GM12878 (cell line): ENCODE data around the gene GRIFIN. TPM values are rescaled to one million over a fixed set of nuclear protein-coding genes. Genes with fewer than 3 reads are reported as not detected.

Source experiments
- BACH1 ChIP-seq: fragments of 450-650 bp; IDR thresholded peaks from 2 replicates; pipeline ENCODE4 v1.6.1; 2017; ENCODE audit warnings: mild to moderate bottlenecking, borderline replicate concordance
- CUX1 ChIP-seq: IDR thresholded peaks from 2 replicates; pipeline ENCODE4 v1.6.1; 2012; ENCODE audit warnings: improper control_type of control experiment, low read depth, low read length; ENCODE audit not compliant: insufficient replicate concordance
- EGR1 ChIP-seq, 2 experiments: IDR thresholded peaks; 1 replicate in 1 of 2; 2 replicates in 1 of 2; pipeline ENCODE4 v1.6.1; 2011 to 2012; ENCODE audit warnings: low read depth in 2 of 2, low read length in 2 of 2, borderline replicate concordance in 1 of 2, mild to moderate bottlenecking in 1 of 2, moderate library complexity in 1 of 2
- IRF4 ChIP-seq: IDR thresholded peaks from 2 replicates; pipeline ENCODE4 v1.6.1; 2011; ENCODE audit warnings: low read depth, low read length
- POLR2AphosphoS5 ChIP-seq: IDR thresholded peaks from 2 replicates; pipeline ENCODE4 v1.6.1; 2011; ENCODE audit warnings: mild to moderate bottlenecking, low read length, inconsistent platforms
- SMAD5 ChIP-seq: IDR thresholded peaks from 2 replicates; pipeline ENCODE4 v1.6.1; 2016; ENCODE audit warnings: antibody characterized with exemption, low read depth
- STAT1 ChIP-seq: fragments of 450-650 bp; conservative IDR thresholded peaks from 2 replicates; pipeline ENCODE4 v1.6.1; 2014; ENCODE audit warnings: antibody characterized with exemption, mild to moderate bottlenecking
- SUZ12 ChIP-seq: fragments of 200-600 bp; sonication (generic); IDR thresholded peaks from one replicate; pipeline ENCODE4 v1.6.1; 2018; ENCODE audit warnings: antibody characterized with exemption, mild to moderate bottlenecking; ENCODE audit not compliant: unreplicated experiment
- TCF7 ChIP-seq: IDR thresholded peaks from 2 replicates; pipeline ENCODE4 v1.6.1; 2014; ENCODE audit warnings: antibody characterized with exemption, borderline replicate concordance
- USF2 ChIP-seq: IDR thresholded peaks from 2 replicates; pipeline ENCODE4 v1.6.1; 2011; ENCODE audit warnings: low read depth, low read length, improper control_type of control experiment, borderline replicate concordance
- ZBTB4 ChIP-seq: fragments of 450-650 bp; formaldehyde crosslinking; IDR thresholded peaks from 2 replicates; pipeline ENCODE4 v1.4.0; 2022; ENCODE audit warnings: mild to moderate bottlenecking, moderate library complexity
- ZNF687 ChIP-seq: fragments of 450-650 bp; IDR thresholded peaks from 2 replicates; pipeline ENCODE4 v1.6.1; 2017; ENCODE audit warnings: mild to moderate bottlenecking, moderate library complexity
- polyA plus RNA-seq, 11 experiments: library from polyadenylated mRNA; depleted of rRNA in 4 of 11; unstranded in 6 of 11; stranded (reverse) in 5 of 11; fragments of >200 nt; fragmentation: Nextera tagmentation in 4 of 11; fragmentation: Illumina TruSeq in 1 of 11; extraction: Ambion mirVana in 4 of 11; extraction: Trizol in 1 of 11; gene quantifications; 1 replicate in 1 of 11; 2 replicates in 10 of 11; pipeline versions ENCODE4 v1.2.1 to v1.2.3, GENCODE V29; 2011 to 2016; ENCODE audit warnings: inconsistent platforms in 2 of 11, missing spikeins in 2 of 11, low read depth in 1 of 11
- total RNA-seq, 4 experiments: library from RNA; depleted of rRNA in 3 of 4; stranded (reverse); fragments of >200 nt in 3 of 4; fragmentation: Illumina TruSeq in 1 of 4; extraction: Trizol in 1 of 4; gene quantifications; 2 replicates each; pipeline versions ENCODE4 v1.2.1 to v1.2.3, GENCODE V29; 2013 to 2021

GRIFIN gene
- total and polyA plus RNA-seq, 10 of the 15 experiments (the other 5 are each of a cell fraction or from before 2014, with no cell fraction given) = not detected

GRCh38 chr7:2510909-2511768, 34.9 kb upstream of the GRIFIN start (continued):
- TF ChIP-seq BACH1 (no peak), SMAD5 (no peak), EGR1 (IDR thresholded peaks at IDR 0.05; ENCODE audit: borderline replicate concordance in 1 of 2, low read depth in 2 of 2, low read length in 2 of 2) (no peak), USF2 (no peak), TCF7 (no peak), ZBTB4 (CRISPR knock-in tag) (no peak), STAT1 (no peak), ZNF687 (peak; percentile 50; the same call in 1 of the 2 replicates), POLR2AphosphoS5 (no peak), IRF4 (no peak), SUZ12 (no peak), CUX1 (no peak)
